Activated T-cell treated with anti-CD3 and anti-CD28 coated beads for 4 hours (primary cell): ENCODE measurements around the gene SSBP4.

Source experiments
- DNase-seq: peaks from one replicate; pipeline ENCODE4 v3.0.0-alpha.2; 2020

The SSBP4 gene

DNA sequence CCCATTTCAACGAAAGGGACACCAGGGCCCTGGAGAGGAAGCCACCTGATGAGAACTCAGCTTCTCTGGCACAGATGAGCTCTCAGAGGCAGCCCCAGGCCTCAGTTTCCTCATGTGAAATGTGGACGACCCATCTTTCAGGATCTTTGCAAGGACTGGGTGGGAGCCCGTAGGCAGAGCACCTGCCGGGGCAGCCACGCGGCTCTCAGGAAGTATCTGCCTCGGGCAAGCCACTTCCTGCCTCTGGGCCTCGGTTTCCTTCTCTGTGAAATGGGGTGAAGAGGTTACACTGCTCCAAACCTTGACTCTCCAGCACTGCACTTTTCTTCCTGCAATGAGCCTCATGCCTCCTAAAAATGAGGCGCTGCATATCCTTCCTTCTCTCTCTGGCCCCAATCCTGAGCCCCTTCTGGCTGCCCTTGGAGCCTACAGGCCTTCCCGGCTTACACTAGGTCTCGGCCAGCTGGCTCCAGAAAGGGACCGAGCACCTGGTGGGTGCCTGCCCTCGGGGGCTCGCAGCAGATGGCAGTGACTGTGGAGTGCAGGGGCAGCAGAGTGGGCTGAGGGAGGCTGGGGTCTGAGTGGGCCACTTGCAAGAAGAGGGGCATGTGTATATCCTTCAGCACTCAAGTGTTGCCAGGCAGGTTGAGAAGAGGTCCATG lies 3.5 kb downstream of the SSBP4 start:
- DNase-seq, result no peak

DNA sequence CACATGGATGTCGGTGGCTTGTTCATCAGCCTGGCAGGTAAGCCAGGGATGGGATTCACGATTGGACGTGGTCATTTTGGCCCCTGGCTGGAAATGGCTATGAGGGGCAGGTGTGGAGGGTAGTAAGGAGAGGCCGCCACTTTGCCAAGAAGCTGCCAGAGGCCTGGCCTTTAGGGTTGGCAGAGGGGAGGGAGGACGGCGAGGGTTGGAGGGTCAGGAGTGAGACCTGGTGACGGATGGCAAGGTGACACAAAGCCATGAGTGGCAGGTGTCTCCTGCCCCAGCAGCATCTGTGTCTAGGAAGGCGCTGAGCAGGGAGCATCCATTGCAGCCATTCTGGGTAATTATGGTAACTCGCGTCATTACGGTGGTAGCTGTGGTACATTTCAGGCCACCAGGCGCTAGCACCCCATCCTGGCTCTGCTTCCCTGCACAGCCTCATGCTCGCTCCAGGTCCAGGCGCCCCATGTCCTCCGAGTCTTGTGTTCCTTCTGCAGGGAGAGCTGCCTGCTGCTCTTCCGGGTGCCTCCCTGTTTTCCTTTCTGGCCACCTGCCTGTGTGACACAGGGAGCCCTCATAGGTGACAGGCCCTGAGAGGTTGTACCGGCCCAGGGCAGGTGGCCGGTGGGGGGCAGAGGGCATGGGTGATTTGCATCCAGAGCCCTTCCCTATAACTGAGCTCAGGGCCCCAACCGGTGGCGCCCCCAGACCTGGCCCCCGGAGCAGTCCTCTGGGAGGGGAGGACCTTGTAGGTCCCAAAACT lies 4.2 kb downstream of the SSBP4 start:
- no peak for DNase-seq

GRCh38 chr19:18424122-18424889 lies 5.1 kb downstream of the SSBP4 start:
- DNase-seq, result no peak

DNA sequence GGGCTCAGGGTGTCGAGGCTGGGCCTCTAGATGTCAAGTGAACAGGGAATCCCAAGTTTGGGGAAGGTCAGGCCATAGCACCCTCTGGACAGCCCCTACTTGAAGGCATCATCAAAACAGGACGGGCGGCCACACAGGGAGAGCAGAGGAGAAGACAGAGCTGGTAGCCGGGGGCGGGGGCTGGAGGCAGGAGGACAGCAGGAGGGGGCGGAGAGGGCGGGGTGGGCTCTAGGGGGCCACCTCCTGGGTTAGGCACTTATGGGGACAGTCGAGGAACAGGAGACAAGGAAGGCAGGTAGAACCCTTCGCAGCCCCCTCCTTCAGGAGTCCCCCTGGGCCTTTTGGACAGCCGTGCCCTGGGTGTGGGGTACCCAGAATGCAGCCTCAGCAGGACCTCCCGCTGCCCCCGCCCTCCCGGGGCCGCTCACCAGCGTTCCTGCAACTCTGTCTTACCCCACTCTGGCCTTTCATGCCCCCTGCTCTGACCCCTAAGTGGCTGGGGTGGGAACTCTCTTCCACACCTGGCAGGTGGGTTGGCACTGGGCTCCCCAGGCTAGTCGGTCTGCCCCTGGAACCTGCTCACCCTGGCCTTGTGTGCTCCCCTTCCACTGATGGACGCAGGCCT lies 5.8 kb downstream of the SSBP4 start:
- no peak for DNase-seq

GRCh38 chr19:18425515-18426415 lies 6.6 kb downstream of the SSBP4 start:
- DNase-seq, result no peak

GRCh38 chr19:18426416-18426767 lies 7.2 kb downstream of the SSBP4 start:
- no peak for DNase-seq

DNA sequence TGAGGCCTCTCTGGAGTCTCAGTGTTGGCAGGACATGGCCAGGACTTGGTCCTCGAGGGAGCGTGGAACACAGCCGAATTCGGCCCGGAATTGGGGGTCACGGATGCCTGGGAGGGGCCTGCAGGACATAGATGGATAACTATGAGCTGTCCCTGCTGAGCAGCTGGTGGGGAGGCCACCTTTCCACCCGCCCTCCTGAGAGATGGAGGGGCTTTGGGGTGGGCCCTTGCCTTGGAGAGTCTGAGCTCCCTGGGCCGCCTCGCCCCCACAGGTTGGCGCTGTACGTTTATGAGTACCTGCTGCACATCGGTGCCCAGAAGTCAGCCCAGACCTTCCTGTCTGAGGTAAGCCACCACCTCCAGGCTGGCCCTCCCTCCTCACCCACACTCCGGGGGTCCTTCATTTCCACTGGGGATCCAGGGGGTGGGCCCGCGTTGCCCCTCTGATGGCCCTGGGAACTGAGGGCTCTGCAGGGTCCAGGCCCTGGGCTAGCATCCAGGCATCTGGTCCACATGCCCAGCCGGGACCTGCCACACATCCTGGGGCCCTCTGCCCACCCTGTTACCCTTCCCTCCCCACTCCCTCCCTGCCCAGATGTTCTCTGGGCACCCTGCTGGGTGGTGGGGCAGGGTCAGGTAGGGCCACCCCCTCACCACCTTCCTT lies 8.0 kb downstream of the SSBP4 start:
- DNase-seq, result no peak

- DNase-seq, result no peak
These were observed 8.5 kb downstream of the SSBP4 start for GRCh38 chr19:18427743-18428113.

GRCh38 chr19:18428173-18428786 lies 9.1 kb downstream of the SSBP4 start:
- DNase-seq, result no peak

- DNase-seq, result peak; percentile 62
These were observed 9.8 kb downstream of the SSBP4 start for GRCh38 chr19:18428787-18429674.

GRCh38 chr19:18429717-18430416 lies 10.7 kb downstream of the SSBP4 start:
- DNase-seq, result no peak

- DNase-seq, result no peak
These were observed 11.4 kb downstream of the SSBP4 start for GRCh38 chr19:18430417-18431144.

DNA sequence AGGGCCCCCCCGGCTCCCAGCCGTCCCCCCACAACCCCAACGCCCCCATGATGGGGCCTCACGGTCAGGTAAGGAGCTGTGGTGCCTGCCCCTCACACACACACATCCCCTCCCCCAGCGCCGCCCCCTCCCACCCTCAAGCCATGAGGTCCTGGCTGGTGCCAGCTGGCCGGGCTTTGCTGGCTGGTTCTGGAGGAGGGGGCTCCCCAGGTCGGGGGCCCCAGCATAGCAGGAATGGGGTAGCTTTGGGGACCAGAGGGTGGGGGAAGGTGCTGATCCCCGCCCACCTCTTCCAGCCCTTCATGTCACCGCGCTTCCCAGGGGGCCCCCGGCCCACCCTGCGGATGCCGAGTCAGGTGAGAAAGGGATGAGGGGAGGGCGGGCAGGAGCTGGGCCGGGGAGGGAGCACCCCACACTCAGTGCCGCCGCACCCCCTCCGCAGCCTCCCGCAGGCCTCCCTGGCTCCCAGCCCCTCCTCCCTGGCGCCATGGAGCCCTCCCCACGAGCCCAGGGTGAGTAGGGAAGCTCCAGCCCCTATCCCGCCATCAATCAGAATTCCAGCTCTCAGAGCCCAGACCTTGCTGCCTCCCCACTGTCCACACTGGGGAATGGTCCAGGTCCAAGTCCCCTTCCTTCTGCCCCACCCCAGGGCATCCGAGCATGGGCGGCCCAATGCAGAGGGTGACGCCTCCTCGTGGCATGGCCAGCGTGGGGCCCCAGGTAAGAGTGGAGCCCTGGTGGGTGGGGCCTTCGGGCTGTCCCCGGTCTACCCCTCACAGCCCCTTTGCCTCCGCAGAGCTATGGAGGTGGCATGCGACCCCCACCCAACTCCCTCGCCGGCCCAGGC lies 12.4 kb downstream of the SSBP4 start:
- no peak for DNase-seq

DNA sequence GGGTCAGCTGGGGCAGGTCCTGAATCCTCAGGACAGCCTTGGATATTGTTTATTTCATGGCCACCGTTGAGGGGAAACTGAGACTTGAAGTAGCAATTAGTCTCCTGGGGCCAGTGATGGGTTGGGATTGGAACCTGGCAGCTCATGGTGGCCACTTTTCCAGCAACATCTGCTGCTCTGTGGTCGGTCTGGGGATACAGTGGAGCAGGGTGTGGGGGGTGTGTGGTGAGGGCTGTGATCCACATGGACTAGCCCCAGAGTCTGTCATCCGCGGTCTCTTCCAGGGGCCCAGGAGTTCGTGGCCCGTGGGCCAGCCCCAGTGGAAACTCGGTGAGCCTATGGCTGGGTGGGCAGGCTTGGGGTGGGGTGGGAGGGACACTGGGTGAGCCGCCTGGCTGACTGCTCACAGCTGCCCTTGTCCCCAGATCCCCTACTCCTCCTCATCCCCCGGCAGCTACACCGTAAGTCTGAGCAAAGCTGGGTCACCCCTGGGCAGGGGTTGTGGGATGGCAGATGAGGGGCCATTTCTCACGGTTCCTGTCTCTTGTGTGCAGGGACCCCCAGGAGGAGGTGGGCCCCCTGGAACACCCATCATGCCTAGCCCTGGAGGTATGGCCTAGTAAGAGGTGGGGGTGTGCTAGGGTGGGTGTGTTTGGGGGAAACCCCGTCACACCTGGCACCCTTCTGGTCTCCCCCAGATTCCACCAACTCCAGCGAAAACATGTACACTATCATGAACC lies 13.2 kb downstream of the SSBP4 start:
- no peak for DNase-seq

GRCh38 chr19:18433015-18433691 lies 14.0 kb downstream of the SSBP4 start:
- no peak for DNase-seq

GRCh38 chr19:18433735-18434398 lies 14.7 kb downstream of the SSBP4 start:
- no peak for DNase-seq
